Large intestine (tissue), 3 donors: ENCODE data around the gene DNPEP. TPM values are rescaled to one million over a fixed set of nuclear protein-coding genes. Genes with fewer than 3 reads are reported as not detected.
A peak's percentile ranks its signal among the peaks of the same experiment; 100 is the strongest.

Experiments used
- DNase-seq, 2 donors: peaks; one replicate each; pipeline versions ENCODE4 v3.0.0 to v3.0.0-alpha.2; 2013
- H3K27ac ChIP-seq: one replicate; pipeline ENCODE4 v1.5.1; 2013; ENCODE audit warnings: low read length
- H3K27me3 ChIP-seq: 2 replicates; pipeline ENCODE4 v1.6.1; 2013; ENCODE audit warnings: low read length; ENCODE audit not compliant: control insufficient read depth, insufficient read depth
- H3K36me3 ChIP-seq: 2 replicates; pipeline ENCODE4 v1.6.1; 2013; ENCODE audit warnings: low read length; ENCODE audit not compliant: control insufficient read depth, insufficient read depth
- H3K4me1 ChIP-seq: one replicate; pipeline ENCODE4 v1.6.1; 2013; ENCODE audit warnings: low read length; ENCODE audit not compliant: control insufficient read depth, insufficient read depth
- H3K4me3 ChIP-seq: one replicate; pipeline ENCODE4 v1.5.1; 2013; ENCODE audit warnings: low read length
- H3K9me3 ChIP-seq: one replicate; pipeline ENCODE4 v1.6.1; 2013; ENCODE audit warnings: mild to moderate bottlenecking, low read depth, low read length, moderate library complexity; ENCODE audit not compliant: control insufficient read depth
- WGBS: methylation state at CpG from one replicate; pipeline ENCODE4 v1.1.5; 2013; ENCODE audit warnings: low lambda C conversion rate; ENCODE audit not compliant: insufficient coverage; 5-methylcytosine and 5-hydroxymethylcytosine counted together
- polyA plus RNA-seq: library from polyadenylated mRNA; unstranded; fragments of 120-200 nt; gene quantifications from one replicate; pipeline ENCODE4 v1.2.1, GENCODE V29; 2013

Gene DNPEP
- polyA plus RNA-seq, 1 donor: 149 TPM

- no peak for DNase-seq
- Histone ChIP-seq H3K4me3 (no peak overlapping the region), H3K9me3 (peaks cover 4% of the 10 kb centered on the region), H3K27me3 (peaks cover 31% of the 10 kb centered on the region), H3K27ac (peak overlapping the region; percentile 20), H3K4me1 (peaks cover 3% of the 10 kb centered on the region), H3K36me3 (no peaks in the 10 kb centered on the region)
- no CpG with 5 or more reads among the region's 9 CpGs for WGBS
Measured at GRCh38 chr2:219430633-219431615, 43.2 kb upstream of the DNPEP start.

GRCh38 chr2:219429958-219430606 is 42.4 kb upstream of the DNPEP start:
- H3K9me3 ChIP-seq: peaks cover 4% of the 10 kb centered on the region
- H3K4me1 ChIP-seq: peaks cover 3% of the 10 kb centered on the region
- no peak for DNase-seq
- H3K27me3 ChIP-seq: peaks cover 30% of the 10 kb centered on the region
- H3K27ac ChIP-seq: peak overlapping the region; percentile 20
- WGBS: 67% methylated on average over 1 of the region's 7 CpGs
- no peaks in the 10 kb centered on the region for H3K36me3 ChIP-seq
- no peak overlapping the region for H3K4me3 ChIP-seq

GRCh38 chr2:219428469-219428868 is 40.8 kb upstream of the DNPEP start:
- no peaks in the 10 kb centered on the region for H3K36me3 ChIP-seq
- peaks cover 17% of the 10 kb centered on the region for H3K27me3 ChIP-seq
- DNase-seq: no peak
- H3K4me3 ChIP-seq: no peak overlapping the region
- H3K27ac ChIP-seq: no peak overlapping the region
- no peaks in the 10 kb centered on the region for H3K9me3 ChIP-seq
- no peaks in the 10 kb centered on the region for H3K4me1 ChIP-seq

DNA sequence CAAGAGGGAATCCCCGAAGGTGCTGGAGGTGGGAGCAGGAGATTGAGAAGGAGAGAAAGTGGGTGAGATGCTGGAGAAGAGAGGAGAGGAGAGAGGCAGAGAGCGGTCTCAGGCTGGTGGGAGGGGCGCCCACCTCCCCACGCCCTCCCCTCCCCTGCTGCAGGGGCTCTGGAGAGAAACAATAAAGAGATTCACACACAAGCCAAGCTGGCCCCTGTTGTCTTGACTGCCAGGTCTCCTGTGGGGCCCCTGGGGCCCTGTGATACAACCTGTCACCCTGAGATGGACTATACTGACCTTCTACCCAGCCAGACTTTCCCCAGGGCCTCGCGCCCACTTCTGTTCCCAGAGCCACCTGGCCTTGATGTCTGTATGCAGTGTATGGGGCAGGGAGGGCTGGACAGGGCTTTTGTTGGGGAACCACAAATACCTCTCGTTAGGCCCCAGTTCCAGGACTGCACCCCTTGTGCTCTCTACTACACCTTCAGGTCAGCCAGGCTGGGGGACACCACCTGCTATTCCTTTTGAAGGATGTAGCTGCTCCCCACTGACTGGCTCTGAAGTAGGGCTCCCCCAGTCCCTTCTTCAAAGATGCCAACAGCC is 38.9 kb upstream of the DNPEP start:
- DNase-seq: no peak
- Histone ChIP-seq H3K9me3 (no peaks in the 10 kb centered on the region), H3K27me3 (peaks cover 16% of the 10 kb centered on the region), H3K36me3 (no peaks in the 10 kb centered on the region), H3K4me3 (no peak overlapping the region), H3K4me1 (no peaks in the 10 kb centered on the region), H3K27ac (no peak overlapping the region)
- no CpG with 5 or more reads among the region's 7 CpGs for WGBS

DNA sequence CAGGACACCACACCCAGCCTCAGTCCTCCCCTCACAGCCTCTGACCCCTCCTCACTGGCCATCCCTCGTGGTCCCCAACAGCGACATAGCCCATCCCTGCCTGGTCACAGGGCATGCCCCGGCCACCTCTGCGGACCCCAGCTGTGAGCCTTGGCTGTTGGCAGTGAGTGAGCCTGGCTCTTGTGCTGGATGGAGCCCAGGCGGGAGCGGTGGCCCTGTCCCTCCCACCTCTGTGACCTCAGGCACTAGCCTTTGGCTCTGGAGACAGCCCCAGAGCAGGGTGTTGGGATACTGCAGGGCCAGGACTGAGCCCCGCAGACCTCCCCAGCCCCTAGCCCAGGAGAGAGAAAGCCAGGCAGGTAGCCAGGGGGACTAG is 38.3 kb upstream of the DNPEP start:
- peaks cover 16% of the 10 kb centered on the region for H3K27me3 ChIP-seq
- no peaks in the 10 kb centered on the region for H3K36me3 ChIP-seq
- no peak overlapping the region for H3K27ac ChIP-seq
- H3K4me3 ChIP-seq: no peak overlapping the region
- DNase-seq: no peak
- H3K9me3 ChIP-seq: no peaks in the 10 kb centered on the region
- no peaks in the 10 kb centered on the region for H3K4me1 ChIP-seq
- WGBS: no CpG with 5 or more reads among the region's 7 CpGs

DNA sequence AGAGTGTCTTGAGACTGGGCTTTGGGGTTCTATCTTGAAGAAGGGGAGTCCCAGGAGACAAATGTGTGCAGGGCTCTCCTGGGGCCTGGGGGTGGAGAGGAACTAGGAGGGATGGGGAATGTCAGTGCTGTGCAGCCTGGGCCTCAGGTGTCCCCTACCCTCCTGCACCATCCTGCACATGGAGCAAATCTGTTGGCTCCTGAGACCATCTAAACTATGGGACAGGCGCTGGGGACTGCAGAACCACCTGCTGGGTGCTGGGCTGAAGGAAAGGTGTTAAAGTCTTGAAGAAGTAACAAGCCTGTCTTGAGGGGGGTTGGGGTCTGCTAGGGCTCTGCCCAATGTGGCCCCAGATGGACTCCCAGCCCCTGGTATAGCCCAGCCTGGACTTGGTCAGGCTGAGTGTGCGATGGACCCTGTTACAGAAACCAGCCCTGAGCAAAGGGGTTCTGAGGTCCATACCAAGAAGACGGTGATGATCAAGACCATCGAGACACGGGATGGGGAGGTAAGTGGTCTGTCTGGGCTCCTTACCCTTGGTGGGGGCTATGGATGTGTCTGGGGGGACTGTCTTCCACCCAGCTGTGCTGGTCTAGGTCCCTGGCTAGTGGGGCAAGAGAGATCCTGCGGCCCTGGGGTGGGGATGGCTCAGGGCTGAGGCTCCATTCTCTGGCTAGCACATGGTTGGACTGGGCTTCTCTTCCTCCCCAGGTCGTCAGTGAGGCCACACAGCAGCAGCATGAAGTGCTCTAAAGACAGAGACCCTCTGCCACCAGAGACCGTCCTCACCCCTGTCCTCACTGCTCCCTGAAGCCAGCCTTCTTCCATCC is 37.7 kb upstream of the DNPEP start:
- H3K9me3 ChIP-seq: no peaks in the 10 kb centered on the region
- no CpG with 5 or more reads among the region's 8 CpGs for WGBS
- H3K4me1 ChIP-seq: no peaks in the 10 kb centered on the region
- H3K27ac ChIP-seq: no peak overlapping the region
- H3K36me3 ChIP-seq: peaks cover 3% of the 10 kb centered on the region
- no peak overlapping the region for H3K4me3 ChIP-seq
- peaks cover 22% of the 10 kb centered on the region for H3K27me3 ChIP-seq
- no peak for DNase-seq

- DNase-seq: no peak
- no CpG with 5 or more reads among the region's 14 CpGs for WGBS
- Histone ChIP-seq H3K27ac (peak overlapping the region; percentile 26), H3K4me3 (no peak overlapping the region), H3K9me3 (peaks cover 2% of the 10 kb centered on the region), H3K36me3 (peaks cover 3% of the 10 kb centered on the region), H3K27me3 (peaks cover 35% of the 10 kb centered on the region), H3K4me1 (peaks cover 5% of the 10 kb centered on the region)
Measured at GRCh38 chr2:219423652-219424377, 36.1 kb upstream of the DNPEP start.

DNA sequence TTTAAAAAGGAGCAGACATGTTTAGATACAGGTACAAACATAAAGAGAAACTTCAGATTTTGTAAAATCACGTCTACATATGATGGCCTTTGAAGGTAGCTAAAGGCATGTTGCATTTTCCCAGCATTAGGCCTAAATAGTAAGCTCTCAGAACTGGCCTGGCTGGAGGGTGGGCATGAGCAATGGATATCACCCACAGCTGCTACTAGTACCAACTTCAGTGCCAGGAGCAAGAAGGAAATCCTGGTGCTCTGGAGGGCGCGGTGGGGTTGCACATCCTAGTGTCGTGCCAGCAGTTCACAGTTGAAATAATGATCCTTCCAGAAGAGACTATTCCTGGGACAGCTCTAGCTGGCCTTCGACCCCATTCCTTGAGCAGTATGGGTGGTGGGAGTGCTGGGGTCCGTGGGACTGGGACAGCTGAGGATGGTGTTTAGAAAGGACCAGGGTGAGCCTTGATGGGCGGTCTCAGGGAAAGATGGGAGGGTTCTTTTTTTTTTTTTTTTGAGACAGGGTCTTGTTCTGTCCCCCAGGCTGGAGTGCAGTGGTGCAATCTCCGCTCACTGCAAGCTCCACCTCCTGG is 35.3 kb upstream of the DNPEP start:
- WGBS: no CpG with 5 or more reads among the region's 8 CpGs
- H3K4me3 ChIP-seq: peak overlapping the region; percentile 21
- H3K4me1 ChIP-seq: peaks cover 5% of the 10 kb centered on the region
- H3K27ac ChIP-seq: peak overlapping the region; percentile 17
- peaks cover 42% of the 10 kb centered on the region for H3K27me3 ChIP-seq
- peaks cover 3% of the 10 kb centered on the region for H3K36me3 ChIP-seq
- H3K9me3 ChIP-seq: peaks cover 6% of the 10 kb centered on the region
- no peak for DNase-seq

GRCh38 chr2:219421323-219421722 is 33.6 kb upstream of the DNPEP start:
- no peak for DNase-seq
- peak overlapping the region; percentile 45 for H3K4me3 ChIP-seq
- H3K4me1 ChIP-seq: peaks cover 7% of the 10 kb centered on the region
- no CpG with 5 or more reads among the region's 17 CpGs for WGBS
- peak overlapping the region; percentile 20 for H3K27ac ChIP-seq
- peaks cover 3% of the 10 kb centered on the region for H3K36me3 ChIP-seq
- H3K9me3 ChIP-seq: peaks cover 7% of the 10 kb centered on the region
- H3K27me3 ChIP-seq: peaks cover 53% of the 10 kb centered on the region
